Activated naive CD4-positive, alpha-beta T cell treated with anti-CD3 and anti-CD28 coated beads, Interleukin-2, amount 50 U/mL, for 24 hours (primary cell): ENCODE results near the gene SMAD3.

ENCODE experiments used
- H3K27ac Mint-ChIP-seq: one replicate; pipeline ENCODE4 v1.8.0; 2021; ENCODE audit warnings: mild to moderate bottlenecking, mixed read lengths
- H3K27me3 Mint-ChIP-seq: one replicate; pipeline ENCODE4 v1.8.0; 2021; ENCODE audit warnings: mixed read lengths
- H3K36me3 Mint-ChIP-seq: one replicate; pipeline ENCODE4 v1.8.0; 2021; ENCODE audit warnings: mixed read lengths
- H3K4me1 Mint-ChIP-seq: one replicate; pipeline ENCODE4 v1.8.0; 2021; ENCODE audit warnings: mixed read lengths
- H3K4me3 Mint-ChIP-seq: one replicate; pipeline ENCODE4 v1.8.0; 2021; ENCODE audit warnings: mild to moderate bottlenecking, mixed read lengths
- H3K9me3 Mint-ChIP-seq: one replicate; pipeline ENCODE4 v1.8.0; 2021; ENCODE audit warnings: mixed read lengths

The SMAD3 gene

DNA sequence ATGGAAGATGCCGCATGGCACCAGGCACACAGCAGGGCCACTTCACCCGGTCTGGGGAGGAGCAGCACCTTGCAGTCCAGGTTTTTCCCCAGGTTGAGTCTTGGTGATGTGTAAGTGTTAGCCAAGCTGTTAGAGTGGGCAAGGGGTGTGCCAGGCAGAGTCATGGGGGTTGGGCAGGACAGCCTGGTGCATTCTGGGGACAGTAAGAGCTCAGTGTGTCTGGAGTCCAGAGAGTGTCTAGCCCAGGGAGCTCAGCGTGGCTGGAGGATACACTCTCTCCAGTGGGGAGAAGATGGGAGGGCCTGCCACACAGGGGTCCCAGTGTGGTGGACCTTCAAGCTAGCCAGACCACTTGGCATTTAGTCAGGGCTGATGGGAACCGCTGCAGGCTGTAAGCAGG, 101.7 kb downstream of the SMAD3 start:
- H3K4me1 Mint-ChIP-seq = peaks cover 11% of the 10 kb centered on the region
- no peaks in the 10 kb centered on the region for H3K27me3 Mint-ChIP-seq
- H3K36me3 Mint-ChIP-seq = peaks cover 6% of the 10 kb centered on the region
- H3K27ac Mint-ChIP-seq = no peak overlapping the region
- H3K4me3 Mint-ChIP-seq = no peak overlapping the region
- no peaks in the 10 kb centered on the region for H3K9me3 Mint-ChIP-seq

DNA sequence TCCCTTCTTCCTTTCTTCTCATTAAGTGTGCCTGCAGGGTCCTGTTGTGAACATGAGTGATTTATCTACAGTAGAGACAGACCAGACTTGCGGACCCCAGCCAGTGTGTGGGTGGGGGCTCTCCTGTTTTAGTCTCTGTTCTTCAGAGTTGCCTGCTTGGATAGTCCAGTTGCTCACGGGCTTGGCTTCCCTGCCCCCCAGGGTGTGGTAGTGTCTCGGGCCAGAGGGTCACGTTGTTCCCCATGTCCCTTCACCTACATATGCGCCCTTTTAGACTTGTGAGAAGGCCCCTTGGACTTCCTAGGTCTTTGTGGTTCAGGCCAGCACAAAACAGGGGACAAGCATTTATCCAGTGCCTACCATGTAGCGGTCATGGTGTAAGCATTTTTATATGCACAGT, 103.3 kb downstream of the SMAD3 start:
- peaks cover 15% of the 10 kb centered on the region for H3K36me3 Mint-ChIP-seq
- H3K4me3 Mint-ChIP-seq = no peak overlapping the region
- H3K27ac Mint-ChIP-seq = no peak overlapping the region
- no peaks in the 10 kb centered on the region for H3K9me3 Mint-ChIP-seq
- no peaks in the 10 kb centered on the region for H3K27me3 Mint-ChIP-seq
- peaks cover 26% of the 10 kb centered on the region for H3K4me1 Mint-ChIP-seq

DNA sequence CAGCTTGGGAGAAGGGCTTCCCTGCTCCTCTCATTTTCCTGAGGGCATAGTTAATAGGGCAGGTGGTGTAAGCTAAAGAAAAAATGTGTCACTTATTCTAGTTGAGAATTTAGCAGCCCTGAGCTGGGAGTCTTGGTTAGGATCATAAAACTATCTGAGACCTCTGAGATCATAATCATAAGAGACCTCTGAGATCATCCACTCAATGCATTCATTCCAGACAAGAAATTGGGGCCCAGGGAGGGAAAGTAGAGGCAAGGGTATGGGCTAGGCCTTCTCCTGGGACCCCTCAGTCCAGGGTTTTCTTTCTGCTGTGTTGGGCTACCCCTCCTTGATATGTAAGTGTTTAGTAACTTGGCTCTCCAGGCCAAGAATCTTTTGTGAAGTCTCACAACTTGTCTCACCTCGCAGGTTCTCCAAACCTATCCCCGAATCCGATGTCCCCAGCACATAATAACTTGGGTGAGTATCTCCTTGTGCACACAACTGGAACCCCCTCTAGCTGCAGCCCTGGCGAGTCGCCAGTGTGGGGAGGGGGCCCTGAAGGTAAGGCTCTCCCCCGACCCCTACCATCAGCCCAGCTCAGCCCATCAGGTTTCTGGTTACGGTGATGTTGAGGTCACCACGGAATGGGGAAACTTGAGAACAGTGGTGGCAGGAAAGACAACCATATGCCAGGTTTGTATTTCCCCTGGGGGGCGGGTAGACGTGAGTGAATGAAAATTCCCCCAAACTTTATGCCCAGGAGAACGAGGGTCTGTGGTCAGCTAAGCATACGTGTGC, 104.9 kb downstream of the SMAD3 start:
- peaks cover 42% of the 10 kb centered on the region for H3K4me1 Mint-ChIP-seq
- no peaks in the 10 kb centered on the region for H3K9me3 Mint-ChIP-seq
- H3K27ac Mint-ChIP-seq = peak overlapping the region; percentile 26
- H3K36me3 Mint-ChIP-seq = peaks cover 20% of the 10 kb centered on the region
- no peak overlapping the region for H3K4me3 Mint-ChIP-seq
- H3K27me3 Mint-ChIP-seq = no peaks in the 10 kb centered on the region

DNA sequence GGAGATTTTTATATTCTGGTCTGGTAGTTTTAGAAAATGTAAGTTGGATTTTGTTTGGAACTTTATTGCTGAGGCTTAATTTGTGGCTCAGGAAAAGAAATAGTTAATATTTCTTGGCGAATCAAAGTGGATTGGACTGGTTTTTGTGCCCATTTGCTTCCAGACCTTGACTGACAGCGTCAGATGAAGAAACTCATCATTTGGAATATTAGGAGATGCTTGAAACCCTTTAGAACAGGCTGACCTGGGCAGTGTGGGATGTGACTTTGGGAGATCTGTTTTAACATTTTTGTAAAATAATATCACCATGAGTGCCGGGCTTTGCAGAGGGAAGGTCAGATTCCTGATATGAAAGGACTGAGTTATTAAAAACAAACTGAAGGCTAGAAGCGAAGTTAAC, 106.1 kb downstream of the SMAD3 start:
- H3K27ac Mint-ChIP-seq = no peak overlapping the region
- peaks cover 18% of the 10 kb centered on the region for H3K36me3 Mint-ChIP-seq
- H3K4me1 Mint-ChIP-seq = peaks cover 53% of the 10 kb centered on the region
- no peaks in the 10 kb centered on the region for H3K9me3 Mint-ChIP-seq
- no peak overlapping the region for H3K4me3 Mint-ChIP-seq
- H3K27me3 Mint-ChIP-seq = no peaks in the 10 kb centered on the region

DNA sequence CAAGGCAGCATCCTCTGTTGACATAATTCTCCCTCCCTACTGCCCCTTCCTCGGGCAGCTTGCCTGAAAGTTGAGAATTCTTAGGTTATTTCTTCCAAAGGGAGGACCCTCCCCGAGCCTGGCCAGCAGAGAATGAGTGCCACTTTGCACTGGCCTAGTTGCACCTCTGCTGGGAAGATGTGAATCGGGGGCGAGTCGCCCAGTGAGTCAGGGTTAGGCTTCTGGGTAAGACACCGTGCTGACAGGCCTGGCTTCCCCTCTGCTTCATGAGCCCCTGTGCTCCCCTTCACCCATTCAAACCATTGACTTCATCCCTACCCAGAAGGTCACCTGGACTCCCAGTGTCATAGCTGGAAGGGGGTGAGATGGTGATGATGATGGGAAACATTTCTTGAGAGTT, 106.8 kb downstream of the SMAD3 start:
- Mint-ChIP-seq H3K9me3 (no peaks in the 10 kb centered on the region), H3K27ac (peak overlapping the region; percentile 83), H3K4me1 (peaks cover 59% of the 10 kb centered on the region), H3K36me3 (peaks cover 18% of the 10 kb centered on the region), H3K4me3 (no peak overlapping the region), H3K27me3 (no peaks in the 10 kb centered on the region)

DNA sequence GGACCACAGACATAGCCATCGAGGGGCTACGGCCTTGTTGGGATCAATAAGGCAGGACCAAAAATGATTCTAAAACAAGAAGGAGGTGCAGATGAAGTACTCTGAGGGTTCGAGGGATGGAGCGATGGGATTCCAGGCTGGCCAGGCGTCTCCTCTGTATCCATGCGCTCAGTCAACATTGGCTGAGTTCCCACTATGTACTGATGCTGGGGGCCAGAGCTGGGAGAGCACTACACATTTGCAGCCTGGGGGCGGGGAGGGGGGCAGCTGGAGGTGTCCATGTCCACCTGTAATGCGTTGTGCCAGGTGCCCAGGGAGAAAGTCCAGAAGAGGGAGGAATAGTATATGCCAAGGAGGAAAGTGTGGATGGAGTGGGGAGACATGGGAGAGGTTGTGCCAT, 107.6 kb downstream of the SMAD3 start:
- Mint-ChIP-seq H3K27ac (peak overlapping the region; percentile 68), H3K27me3 (no peaks in the 10 kb centered on the region), H3K36me3 (peaks cover 18% of the 10 kb centered on the region), H3K4me3 (no peak overlapping the region), H3K4me1 (peaks cover 59% of the 10 kb centered on the region), H3K9me3 (no peaks in the 10 kb centered on the region)

DNA sequence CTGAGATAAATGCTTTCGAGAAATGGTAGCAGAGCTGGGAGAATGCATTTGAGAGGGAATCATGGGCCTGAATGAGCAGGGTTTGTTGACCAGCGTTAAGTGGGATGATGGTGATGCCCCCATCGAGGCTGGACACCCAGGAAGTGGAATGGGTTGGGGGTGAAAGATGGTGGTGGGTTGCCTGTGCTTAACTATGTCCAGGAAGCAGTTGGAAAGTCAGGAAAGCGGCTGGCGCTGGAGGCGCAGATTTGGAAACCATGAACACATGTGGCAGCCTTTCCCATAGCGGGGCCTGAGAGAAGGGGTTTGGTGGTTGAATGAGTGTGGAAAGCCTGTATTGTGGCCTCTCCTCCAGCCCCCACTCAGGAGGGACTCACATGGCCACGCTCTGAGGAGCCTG, 108.4 kb downstream of the SMAD3 start:
- peak overlapping the region; percentile 6 for H3K4me3 Mint-ChIP-seq
- H3K9me3 Mint-ChIP-seq = no peaks in the 10 kb centered on the region
- H3K4me1 Mint-ChIP-seq = peaks cover 59% of the 10 kb centered on the region
- peaks cover 19% of the 10 kb centered on the region for H3K36me3 Mint-ChIP-seq
- no peaks in the 10 kb centered on the region for H3K27me3 Mint-ChIP-seq
- peak overlapping the region; percentile 57 for H3K27ac Mint-ChIP-seq

DNA sequence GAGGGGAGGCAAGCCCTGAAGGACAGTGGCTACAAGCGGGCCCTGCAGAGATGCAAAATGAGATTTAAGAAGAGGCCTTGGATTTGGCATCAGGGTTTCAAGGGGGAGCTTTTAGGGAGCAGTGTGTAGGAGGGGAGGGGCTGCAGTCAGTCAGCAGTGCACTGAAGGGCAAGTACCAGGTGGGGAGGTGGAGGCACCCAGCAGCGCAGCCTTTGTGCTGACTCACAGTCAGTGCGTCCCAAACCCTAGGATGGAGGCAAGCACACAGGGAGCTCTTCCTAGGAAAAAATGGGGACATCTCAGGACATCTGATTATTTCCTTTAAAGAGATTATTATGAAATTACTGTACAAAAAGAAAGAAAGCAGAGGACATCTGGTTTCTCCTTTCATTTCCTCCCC, 109.0 kb downstream of the SMAD3 start:
- Mint-ChIP-seq H3K4me3 (peak overlapping the region; percentile 65), H3K9me3 (no peaks in the 10 kb centered on the region), H3K27ac (peak overlapping the region; percentile 98), H3K36me3 (peaks cover 20% of the 10 kb centered on the region), H3K4me1 (peaks cover 59% of the 10 kb centered on the region), H3K27me3 (no peaks in the 10 kb centered on the region)

DNA sequence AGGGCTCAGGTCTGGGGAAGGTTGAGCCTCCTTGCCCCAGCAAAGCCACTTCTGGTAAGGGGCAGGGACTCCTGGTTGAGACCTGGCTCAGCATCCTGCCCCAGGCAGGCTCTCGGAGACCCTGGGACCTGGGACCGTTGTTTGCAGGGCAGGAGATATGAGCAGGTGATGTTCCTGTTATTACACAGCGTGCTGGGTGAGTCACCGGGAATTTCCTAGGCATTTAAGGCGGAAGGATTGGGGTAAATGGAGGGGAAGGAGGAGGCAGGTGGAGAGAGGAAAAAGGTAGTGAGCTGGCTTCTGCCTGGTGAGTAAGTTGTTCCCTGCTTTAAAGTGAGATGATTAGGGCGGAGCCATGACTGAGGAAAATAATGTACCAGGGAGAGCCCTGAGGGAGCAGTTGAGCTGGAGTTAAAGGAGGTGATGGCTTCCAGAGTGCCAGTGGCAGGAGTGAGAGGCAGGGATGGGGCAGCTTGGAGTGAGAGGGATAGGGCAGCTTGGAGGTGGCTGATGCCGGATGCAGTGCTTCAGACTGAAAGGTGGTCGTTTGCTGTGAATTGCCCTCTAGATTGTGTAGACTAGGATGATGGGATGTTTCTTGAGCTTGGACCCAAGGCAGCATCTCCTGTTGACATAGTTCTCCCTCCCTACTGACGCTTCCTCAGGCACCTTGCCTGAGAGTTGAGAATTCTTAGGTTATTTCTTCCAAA, 109.6 kb downstream of the SMAD3 start:
- peaks cover 20% of the 10 kb centered on the region for H3K36me3 Mint-ChIP-seq
- no peaks in the 10 kb centered on the region for H3K27me3 Mint-ChIP-seq
- no peaks in the 10 kb centered on the region for H3K9me3 Mint-ChIP-seq
- H3K4me3 Mint-ChIP-seq = peak overlapping the region; percentile 65
- peaks cover 56% of the 10 kb centered on the region for H3K4me1 Mint-ChIP-seq
- H3K27ac Mint-ChIP-seq = peak overlapping the region; percentile 98

DNA sequence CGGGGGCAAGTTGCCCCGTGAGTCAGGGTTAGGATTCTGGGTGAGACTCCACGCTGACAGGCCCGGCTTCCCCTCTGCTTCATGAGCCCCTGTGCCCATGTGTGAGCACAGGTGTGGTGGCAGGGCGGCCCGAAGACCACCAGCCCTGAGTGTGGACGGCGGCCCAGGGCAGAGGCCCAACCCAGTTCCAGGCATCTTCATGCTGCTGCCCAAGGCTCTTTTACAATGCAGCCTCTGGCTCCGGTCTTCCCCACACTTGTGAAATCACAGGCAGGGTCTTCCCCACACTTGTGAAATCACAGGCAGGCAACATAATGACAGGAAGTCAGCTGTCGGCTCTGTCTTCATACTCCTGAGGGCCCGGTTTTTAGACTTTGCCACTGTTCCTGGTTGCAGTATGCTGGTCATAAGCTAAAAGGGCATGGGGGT, 110.3 kb downstream of the SMAD3 start:
- H3K27me3 Mint-ChIP-seq = no peaks in the 10 kb centered on the region
- peak overlapping the region; percentile 72 for H3K27ac Mint-ChIP-seq
- H3K9me3 Mint-ChIP-seq = no peaks in the 10 kb centered on the region
- no peak overlapping the region for H3K4me3 Mint-ChIP-seq
- H3K36me3 Mint-ChIP-seq = peaks cover 20% of the 10 kb centered on the region
- peaks cover 55% of the 10 kb centered on the region for H3K4me1 Mint-ChIP-seq

DNA sequence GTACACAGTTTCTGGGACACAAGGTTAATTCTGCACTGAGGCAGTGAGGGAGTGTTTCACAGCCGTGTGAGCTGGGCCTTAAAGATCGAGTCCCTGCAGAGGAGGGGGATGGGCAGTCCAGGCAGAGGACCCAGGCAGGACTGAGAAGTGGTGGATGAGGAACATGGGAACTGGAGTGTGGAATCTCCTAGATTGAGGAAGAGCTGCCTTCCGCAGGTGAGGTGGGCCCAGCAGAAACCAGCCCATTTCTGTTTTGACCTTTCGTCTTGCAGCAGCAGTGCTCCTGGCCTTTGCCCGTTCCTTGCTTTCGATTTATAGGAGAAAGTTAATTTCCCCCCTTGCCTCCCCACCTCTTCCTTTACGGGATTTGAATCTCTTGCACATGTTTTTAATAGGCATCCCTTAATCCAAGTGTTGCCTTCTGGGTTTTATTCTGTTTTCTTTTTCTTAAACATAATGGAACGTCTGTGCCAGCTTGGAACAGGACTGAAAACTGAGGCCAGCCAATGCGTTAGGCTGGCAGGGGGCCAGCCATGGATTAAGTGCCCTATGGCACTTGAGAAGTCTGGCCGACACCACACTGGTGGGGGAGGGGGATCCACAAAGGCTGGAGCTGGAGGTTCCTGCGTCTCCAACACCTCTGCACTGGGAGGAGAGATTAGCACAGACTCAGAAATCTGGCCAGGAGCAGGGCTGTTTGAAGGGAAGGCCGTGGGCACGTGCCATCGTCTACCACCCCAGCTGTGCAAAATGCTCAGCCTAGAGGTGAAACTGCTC, 111.0 kb downstream of the SMAD3 start:
- Mint-ChIP-seq H3K36me3 (peaks cover 17% of the 10 kb centered on the region), H3K4me3 (no peak overlapping the region), H3K9me3 (no peaks in the 10 kb centered on the region), H3K27me3 (no peaks in the 10 kb centered on the region), H3K4me1 (peaks cover 51% of the 10 kb centered on the region), H3K27ac (peak overlapping the region; percentile 72)

DNA sequence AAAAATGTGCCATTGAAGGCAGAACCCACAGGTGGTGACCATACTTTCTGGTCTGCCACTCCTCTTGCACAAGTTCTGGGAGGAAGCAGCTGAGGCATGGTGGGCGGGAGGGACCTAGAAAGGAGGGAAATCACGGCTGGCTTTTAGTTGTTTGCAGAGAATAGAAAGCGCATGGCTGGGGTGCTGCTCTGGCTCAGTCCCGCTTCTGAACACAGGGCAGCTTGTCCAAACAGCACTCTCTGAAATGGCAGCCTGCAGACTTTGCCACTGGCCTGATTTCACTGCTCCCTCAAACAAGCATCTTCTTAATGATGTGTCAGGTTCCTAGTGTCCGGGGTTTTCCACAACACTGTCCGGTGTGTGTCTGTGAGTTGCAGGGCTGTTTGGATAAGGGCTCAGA, 112.3 kb downstream of the SMAD3 start:
- H3K4me3 Mint-ChIP-seq = no peak overlapping the region
- no peak overlapping the region for H3K27ac Mint-ChIP-seq
- peaks cover 43% of the 10 kb centered on the region for H3K4me1 Mint-ChIP-seq
- H3K36me3 Mint-ChIP-seq = peaks cover 11% of the 10 kb centered on the region
- no peaks in the 10 kb centered on the region for H3K9me3 Mint-ChIP-seq
- H3K27me3 Mint-ChIP-seq = no peaks in the 10 kb centered on the region

DNA sequence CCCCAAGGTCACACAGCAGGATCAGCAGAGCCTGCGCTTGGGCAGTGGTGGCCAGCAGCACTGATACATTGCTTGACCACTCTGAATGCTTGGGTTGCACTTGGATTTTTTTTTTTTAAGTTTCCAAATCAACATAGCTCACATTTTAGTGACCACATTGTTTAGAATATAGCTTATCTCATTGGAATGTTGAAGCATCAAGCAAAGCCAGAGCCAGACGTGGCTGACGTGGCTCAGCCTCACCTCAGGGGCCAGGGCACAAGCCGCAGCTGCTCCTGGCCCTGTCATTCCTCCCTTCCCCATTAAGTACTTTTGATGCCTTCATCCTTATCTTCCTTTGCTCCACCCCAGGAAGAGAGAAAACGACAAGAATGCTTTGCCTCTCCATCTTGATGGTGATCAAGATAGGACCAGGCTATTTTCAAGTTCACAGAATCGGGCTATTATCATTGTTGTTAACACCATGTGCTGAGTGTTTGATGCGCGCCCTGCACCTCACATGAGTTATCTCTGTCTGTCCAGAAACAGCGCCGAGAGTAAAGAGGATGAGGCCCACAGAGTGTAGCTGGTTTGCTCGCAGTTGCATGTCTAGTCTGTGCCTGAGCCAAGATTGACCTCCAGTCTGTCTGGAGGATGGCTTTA, 113.3 kb downstream of the SMAD3 start:
- peaks cover 7% of the 10 kb centered on the region for H3K36me3 Mint-ChIP-seq
- H3K27ac Mint-ChIP-seq = no peak overlapping the region
- no peaks in the 10 kb centered on the region for H3K27me3 Mint-ChIP-seq
- H3K9me3 Mint-ChIP-seq = no peaks in the 10 kb centered on the region
- peaks cover 33% of the 10 kb centered on the region for H3K4me1 Mint-ChIP-seq
- no peak overlapping the region for H3K4me3 Mint-ChIP-seq

DNA sequence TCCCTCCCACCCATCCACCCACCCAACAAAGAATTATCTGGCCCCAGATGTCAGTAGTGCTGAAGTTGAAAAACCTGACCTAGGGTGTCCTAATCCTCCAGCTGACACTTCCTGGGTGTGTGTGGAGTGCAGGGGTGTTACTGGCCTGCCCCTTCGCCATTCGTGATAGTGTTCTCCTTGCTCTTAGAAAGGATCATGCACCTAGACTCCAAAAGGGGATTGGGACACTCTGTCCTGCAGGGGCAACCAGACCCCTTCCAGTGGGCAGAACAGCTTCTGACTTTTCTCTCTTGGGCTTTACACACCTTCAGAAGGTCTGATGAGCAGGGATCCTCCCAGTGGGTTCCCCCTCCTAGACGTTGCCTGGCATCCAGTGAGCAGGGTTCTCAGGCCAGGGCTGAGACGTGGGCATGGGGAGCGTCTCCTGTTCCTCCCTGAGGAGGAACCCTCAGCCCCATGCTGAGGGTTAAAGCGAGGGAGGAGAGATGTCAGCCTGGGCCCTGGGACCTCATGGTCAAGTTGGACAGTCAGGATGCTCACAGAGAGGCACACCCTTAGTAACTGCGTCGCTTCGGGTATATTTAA, 114.1 kb downstream of the SMAD3 start:
- H3K36me3 Mint-ChIP-seq = peaks cover 6% of the 10 kb centered on the region
- H3K4me1 Mint-ChIP-seq = peaks cover 25% of the 10 kb centered on the region
- no peaks in the 10 kb centered on the region for H3K9me3 Mint-ChIP-seq
- no peak overlapping the region for H3K4me3 Mint-ChIP-seq
- no peaks in the 10 kb centered on the region for H3K27me3 Mint-ChIP-seq
- peak overlapping the region; percentile 31 for H3K27ac Mint-ChIP-seq

DNA sequence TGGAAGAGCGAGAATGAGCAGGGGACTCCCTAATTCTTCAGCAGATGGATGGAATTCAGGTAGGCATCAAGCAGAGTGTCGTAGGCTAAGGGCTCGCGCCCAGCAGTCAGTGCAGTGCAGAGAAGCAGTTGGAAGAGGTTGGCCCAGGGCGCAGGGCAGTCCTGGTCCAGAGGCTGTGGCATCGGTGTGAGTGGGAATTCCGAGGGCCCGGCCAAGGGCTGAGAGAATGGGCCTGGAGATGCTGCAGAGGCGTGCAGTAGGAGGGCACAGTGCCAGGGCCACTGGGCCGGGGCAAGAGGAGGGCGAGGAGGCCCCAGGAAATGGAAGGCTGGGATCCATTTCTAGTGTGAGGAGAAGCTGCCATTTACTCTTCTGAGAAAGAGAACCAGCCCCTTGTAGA, 114.6 kb downstream of the SMAD3 start:
- H3K4me1 Mint-ChIP-seq = peaks cover 20% of the 10 kb centered on the region
- no peaks in the 10 kb centered on the region for H3K27me3 Mint-ChIP-seq
- H3K27ac Mint-ChIP-seq = peak overlapping the region; percentile 31
- H3K4me3 Mint-ChIP-seq = no peak overlapping the region
- peaks cover 3% of the 10 kb centered on the region for H3K36me3 Mint-ChIP-seq
- H3K9me3 Mint-ChIP-seq = no peaks in the 10 kb centered on the region
